ENCODE data around the gene PAX7.

The PAX7 gene

DNA sequence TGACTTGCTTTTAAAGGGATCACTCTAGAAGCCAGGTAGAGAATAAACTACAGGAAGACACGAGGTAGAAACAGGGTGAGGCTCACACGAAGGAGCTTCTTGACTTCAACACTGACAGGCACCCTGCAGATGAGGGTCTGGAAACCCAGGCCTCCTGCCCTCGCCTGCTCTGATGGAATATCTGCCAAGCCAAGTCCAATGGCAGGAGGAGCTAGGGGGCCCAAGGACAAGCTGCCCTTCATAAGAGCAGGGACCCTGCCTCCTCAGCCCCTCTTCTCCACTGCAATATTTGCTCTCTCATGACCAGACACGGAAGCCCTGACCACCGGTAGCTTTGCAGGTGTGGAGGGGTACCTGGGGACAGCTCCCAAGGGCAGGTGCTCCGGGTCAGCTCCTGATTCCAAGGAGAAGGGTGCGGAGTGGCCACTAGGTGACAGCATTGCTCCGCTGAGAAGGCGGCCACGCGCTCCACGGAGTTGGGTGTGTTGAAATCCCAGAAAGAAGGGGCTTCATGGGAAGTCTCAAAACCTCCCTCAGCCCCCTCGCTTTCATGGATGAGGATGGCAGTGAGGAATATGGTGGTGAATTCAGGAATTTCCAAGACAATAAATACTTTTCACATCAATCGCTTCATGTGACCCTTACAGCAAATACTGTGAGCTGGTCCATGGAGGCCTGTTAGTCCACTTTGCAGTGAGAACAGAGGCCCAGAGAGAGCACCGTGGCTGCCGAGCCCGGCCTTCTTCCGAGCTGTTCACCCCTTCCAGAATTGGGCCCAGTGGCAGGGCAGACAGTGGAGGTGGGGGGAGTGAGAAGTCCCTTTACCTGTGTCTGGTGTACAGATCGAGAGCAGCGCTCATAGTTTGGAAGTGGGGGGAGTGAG, 33.2 kb upstream of the PAX7 start:
- Histone ChIP-seq H3K4me3 (no peak overlapping the region), H3K27ac (no peak overlapping the region)
- peak; percentile 66 for TF ChIP-seq CTCF (IDR thresholded peaks at IDR 0.05)
- no peak for DNase-seq (ENCODE audit: low spot score)

DNA sequence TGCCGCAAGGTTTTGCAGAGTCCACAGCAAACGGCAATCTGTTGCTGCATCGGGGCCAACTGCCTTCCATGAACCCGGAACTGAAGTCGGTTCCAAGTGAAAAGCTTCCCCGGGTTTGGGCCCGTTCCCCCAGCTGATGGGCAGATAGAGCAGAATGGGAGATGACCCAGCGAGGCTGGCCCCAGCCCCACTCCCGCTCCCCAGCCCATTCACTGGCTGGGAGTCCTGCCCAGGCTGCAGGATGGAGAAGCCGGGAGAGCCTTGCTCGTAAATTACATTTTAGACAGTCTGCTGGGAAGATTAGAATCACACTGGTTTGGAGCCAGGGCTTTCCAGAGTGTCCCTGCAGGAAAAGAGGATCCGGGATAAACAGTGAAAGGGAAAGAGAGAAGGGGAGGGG, 31.6 kb upstream of the PAX7 start:
- Histone ChIP-seq H3K27ac (no peak overlapping the region), H3K4me3 (no peak overlapping the region)
- DNase-seq (ENCODE audit: low spot score) = no peak
- TF ChIP-seq CTCF (IDR thresholded peaks at IDR 0.05) = no peak

DNA sequence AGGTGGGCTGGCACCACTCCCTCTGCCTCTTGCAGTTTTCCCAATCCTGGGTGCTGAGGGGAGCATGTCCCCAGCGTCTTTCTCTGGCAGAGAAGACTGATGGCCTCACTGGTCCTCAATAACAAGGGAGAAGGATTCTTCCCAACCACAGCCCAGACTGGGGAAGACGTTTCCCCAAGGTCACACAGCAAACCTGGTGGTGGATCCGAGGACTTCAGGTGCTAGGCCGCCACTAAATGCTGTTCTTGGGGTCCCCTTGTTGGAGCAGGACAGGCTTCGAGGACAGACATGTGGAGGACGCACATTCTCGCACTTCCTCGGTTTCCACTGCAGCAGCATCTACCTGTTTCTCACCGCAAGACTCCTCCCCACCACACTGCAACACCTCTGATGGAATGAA, 30.9 kb upstream of the PAX7 start:
- TF ChIP-seq CTCF (IDR thresholded peaks at IDR 0.05) = no peak
- H3K4me3 ChIP-seq = no peak overlapping the region
- no peak for DNase-seq (ENCODE audit: low spot score)
- H3K27ac ChIP-seq = no peak overlapping the region

GRCh38 chr1:18602533-18603211, 28.0 kb upstream of the PAX7 start:
- no peak for TF ChIP-seq CTCF (IDR thresholded peaks at IDR 0.05)
- Histone ChIP-seq H3K4me3 (no peak overlapping the region), H3K27ac (no peak overlapping the region)
- no peak for DNase-seq (ENCODE audit: low spot score)

DNA sequence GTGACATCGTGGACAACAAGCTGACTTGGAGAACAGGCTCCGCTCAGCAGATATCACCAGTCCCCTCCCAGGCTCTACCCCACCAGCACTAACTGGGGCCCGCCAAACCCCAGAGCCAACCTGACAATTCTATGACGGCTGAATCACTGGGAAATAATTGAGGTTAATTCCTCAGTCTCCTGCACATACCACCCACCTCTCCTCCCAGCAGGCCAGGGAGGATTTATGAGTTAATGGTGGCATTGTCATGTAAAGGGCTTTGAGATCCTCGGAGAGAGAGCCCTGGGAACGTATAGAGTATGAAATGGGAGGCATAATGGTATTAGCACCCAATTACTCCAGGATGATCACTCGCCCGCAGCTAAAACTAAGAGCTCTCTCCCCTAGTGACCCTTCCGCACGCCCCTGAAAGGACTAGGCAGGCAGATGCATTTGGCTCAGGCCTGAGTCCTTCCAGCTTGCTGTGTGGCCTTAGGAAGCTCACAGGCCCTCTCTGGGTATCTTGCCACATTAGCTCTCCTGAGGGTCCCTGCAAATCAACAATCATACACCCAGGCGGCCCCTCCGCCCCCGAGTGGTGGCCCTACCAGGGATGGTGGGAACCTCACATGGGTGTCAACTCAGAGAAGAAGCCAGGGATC, 27.3 kb upstream of the PAX7 start:
- TF ChIP-seq CTCF (IDR thresholded peaks at IDR 0.05) = no peak
- H3K27ac ChIP-seq = no peak overlapping the region
- no peak overlapping the region for H3K4me3 ChIP-seq
- no peak for DNase-seq (ENCODE audit: low spot score)

GRCh38 chr1:18606443-18607288, 24.0 kb upstream of the PAX7 start:
- no peak for TF ChIP-seq CTCF (IDR thresholded peaks at IDR 0.05)
- Histone ChIP-seq H3K27ac (no peak overlapping the region), H3K4me3 (no peak overlapping the region)
- DNase-seq (ENCODE audit: low spot score) = no peak

Measured in coronary artery (tissue), 2 donors.